Pancreas (tissue), 10 donors: ENCODE results near the gene LRRC75A. TPM values are rescaled to one million over a fixed set of nuclear protein-coding genes. Genes with fewer than 3 reads are reported as not detected.
A peak's percentile ranks its signal among the peaks of the same experiment; 100 is the strongest.

ENCODE experiments used
- ATAC-seq, 4 donors: fragments of 200-7000 bp; cut with Tn5 transposase; one replicate each; pipeline versions ENCODE4 v1.8.0 to v1.9.1; 2020; ENCODE audit warnings: mild to moderate bottlenecking in 4 of 4, moderate library complexity in 4 of 4
- DNase-seq, 6 donors: peaks; one replicate each; pipeline ENCODE4 v3.0.0-alpha.2; 2020
- FAIRE-seq: peaks from 2 replicates; lab custom pipeline; 2012; peaks lifted over from hg19 to GRCh38; lab: Jason Lieb, UNC
- H3K27ac ChIP-seq, 4 donors: fragments of 200-600 bp; sonication (generic); 1 replicate in 3 of 4; 2 replicates in 1 of 4; pipeline versions ENCODE4 v1.5.0 to v1.8.0; 2020
- H3K27me3 ChIP-seq, 4 donors: fragments of 200-600 bp; one replicate each; pipeline ENCODE4 v1.8.0; 2021
- H3K36me3 ChIP-seq, 3 donors: fragments of 200-600 bp; sonication (generic) in 1 of 3; one replicate each; pipeline versions ENCODE4 v1.5.0 to v1.8.0; 2020 to 2021
- H3K4me1 ChIP-seq, 3 donors: fragments of 200-600 bp; one replicate each; pipeline ENCODE4 v1.8.0; 2021
- H3K4me3 ChIP-seq, 4 donors: fragments of 200-600 bp; sonication (generic) in 2 of 4; one replicate each; pipeline versions ENCODE4 v1.5.0 to v1.8.0; 2020 to 2021
- H3K9me3 ChIP-seq, 4 donors: fragments of 200-600 bp; one replicate each; pipeline ENCODE4 v1.8.0; 2021
- CTCF ChIP-seq, 4 donors: fragments of 200-600 bp; sonication (generic) in 3 of 4; IDR thresholded peaks; one replicate each; pipeline versions ENCODE4 v1.5.0 to v1.8.0; 2021; ENCODE audit warnings: antibody characterized with exemption in 4 of 4
- WGBS, 2 donors: extraction: QIAGEN DNeasy Blood & Tissue Kit; methylation state at CpG; one replicate each; pipeline ENCODE4 v1.1.7; 2013; 5-methylcytosine and 5-hydroxymethylcytosine counted together
- intact Hi-C, 3 donors: fragments of 100-400 bp; cut with DNase I; formaldehyde crosslinking; loops; one replicate each; pipeline versions ENCODE4 v1.11.1 to v1.14.2; 2022
- polyA plus RNA-seq, 2 donors: library from polyadenylated mRNA; stranded (reverse); fragments of 200-250 nt; gene quantifications; one replicate each; pipeline ENCODE4 v1.2.3, GENCODE V29; 2013
- total RNA-seq, 6 donors: library from RNA; stranded (reverse); fragmentation: NEBNext Ultra II Directional in 4 of 6; extraction: Animal tissue kit (Norgen Biotek cat#: 25700) in 4 of 6; gene quantifications; one replicate each; pipeline versions ENCODE4 v1.2.1 to v1.2.4, GENCODE V29; 2021 to 2023
- donor health status: healthy with polysubstance abuse.
- donor health status: DM: no; HTN: no; CAD: no; lungs with moderate emphysema.
- donor health status: DM: no; HTN: no; CAD: no.
- donor health status: control.
- donor health status: control.
- donor health status: Bipolar disorder and iron deficiency.
- donor health status: DM: yes; HTN: yes; CAD: no.
- donor health status: DM: no; HTN: no; CAD: no.
- donor health status: DM: no; HTN: no; CAD: no.
- donor health status: DM: yes; HTN: yes; CAD: no.

Gene LRRC75A
- total and polyA plus RNA-seq, 8 donors, result 0.95 to 4.0 (median 2.0) TPM

GRCh38 chr17:16438173-16438556, 53.8 kb downstream of the LRRC75A start:
- intact Hi-C loops, result no loop called here
- peak overlapping the region; percentile 62 to 89 (median 84) for H3K27ac ChIP-seq
- no peaks in the 10 kb centered on the region for H3K27me3 ChIP-seq
- DNase-seq (no peak), FAIRE-seq (no peak), ATAC-seq (peak in 1 of 4 donors; percentile 2)
- peaks cover 16 to 31% (median 18%) of the 10 kb centered on the region in 3 donors for H3K4me1 ChIP-seq
- H3K36me3 ChIP-seq, result peaks cover 0 to 24% (median 7%) of the 10 kb centered on the region in 3 donors
- no peaks in the 10 kb centered on the region for H3K9me3 ChIP-seq
- TF ChIP-seq CTCF (IDR thresholded peaks at IDR 0.05), result no peak
- 27% methylated on average over 8 of the region's 8 CpGs for WGBS, 2 donors
- H3K4me3 ChIP-seq, result peak overlapping the region in 3 of 4 donors; percentile 77 to 95 (median 94)

GRCh38 chr17:16437083-16437482, 54.9 kb downstream of the LRRC75A start:
- intact Hi-C loops, result no loop called here
- no peak for ATAC-seq
- WGBS, 2 donors, result 60 to 67% methylated on average over 2 of the region's 2 CpGs
- no peak for DNase-seq
- Histone ChIP-seq H3K27me3 (no peaks in the 10 kb centered on the region), H3K27ac (no peak overlapping the region), H3K4me3 (no peak overlapping the region), H3K36me3 (peaks cover 0 to 15% (median 7%) of the 10 kb centered on the region in 3 donors), H3K9me3 (no peaks in the 10 kb centered on the region), H3K4me1 (peaks cover 16 to 22% (median 18%) of the 10 kb centered on the region in 3 donors)
- no peak for TF ChIP-seq CTCF (IDR thresholded peaks at IDR 0.05)
- no peak for FAIRE-seq

GRCh38 chr17:16435925-16436886, 55.8 kb downstream of the LRRC75A start:
- no peak for TF ChIP-seq CTCF (IDR thresholded peaks at IDR 0.05)
- 69 to 71% methylated on average over 14 of the region's 14 CpGs for WGBS, 2 donors
- FAIRE-seq, result no peak
- H3K36me3 ChIP-seq, result peaks cover 0 to 7% (median under 1%) of the 10 kb centered on the region in 3 donors
- intact Hi-C loops, result no loop called here
- H3K9me3 ChIP-seq, result no peaks in the 10 kb centered on the region
- no peak for ATAC-seq
- no peak overlapping the region for H3K27ac ChIP-seq
- no peak overlapping the region for H3K4me3 ChIP-seq
- H3K4me1 ChIP-seq, result peaks cover 10 to 13% (median 11%) of the 10 kb centered on the region in 3 donors
- H3K27me3 ChIP-seq, result no peaks in the 10 kb centered on the region
- no peak for DNase-seq

GRCh38 chr17:16434662-16435061, 57.3 kb downstream of the LRRC75A start:
- H3K4me3 ChIP-seq, result no peak overlapping the region
- no peaks in the 10 kb centered on the region for H3K27me3 ChIP-seq
- no peaks in the 10 kb centered on the region for H3K36me3 ChIP-seq
- WGBS, 2 donors, result 58 to 71% methylated on average over 8 of the region's 8 CpGs
- TF ChIP-seq CTCF (IDR thresholded peaks at IDR 0.05), result no peak
- DNase-seq (no peak), ATAC-seq (no peak), FAIRE-seq (no peak)
- no peaks in the 10 kb centered on the region for H3K4me1 ChIP-seq
- H3K9me3 ChIP-seq, result no peaks in the 10 kb centered on the region
- H3K27ac ChIP-seq, result no peak overlapping the region
- intact Hi-C loops, result no loop called here

GRCh38 chr17:16433514-16433913, 58.5 kb downstream of the LRRC75A start:
- H3K4me3 ChIP-seq, result no peak overlapping the region
- no peak for ATAC-seq
- H3K27ac ChIP-seq, result no peak overlapping the region
- H3K4me1 ChIP-seq, result no peaks in the 10 kb centered on the region
- intact Hi-C loops, result no loop called here
- FAIRE-seq, result no peak
- DNase-seq, result no peak
- H3K27me3 ChIP-seq, result no peaks in the 10 kb centered on the region
- no peaks in the 10 kb centered on the region for H3K9me3 ChIP-seq
- H3K36me3 ChIP-seq, result no peaks in the 10 kb centered on the region
- TF ChIP-seq CTCF (IDR thresholded peaks at IDR 0.05), result no peak
- 66 to 69% methylated on average over 5 of the region's 5 CpGs for WGBS, 2 donors
